Measurements from ENCODE around the gene SGPP2.

Gene SGPP2

GRCh38 chr2:222568865-222569264 lies 144.5 kb downstream of the SGPP2 start:
- H3K4me3 ChIP-seq (ENCODE audit: low read depth, low read length): no peak overlapping the region
- no peak for TF ChIP-seq CTCF (IDR thresholded peaks at IDR 0.05; ENCODE audit: insufficient read depth, low read depth, low read length, missing control alignments)
- DNase-seq (ENCODE audit: low read depth): no peak

- TF ChIP-seq CTCF (IDR thresholded peaks at IDR 0.05; ENCODE audit: insufficient read depth, low read depth, low read length, missing control alignments): no peak
- no peak for DNase-seq (ENCODE audit: low read depth)
- H3K4me3 ChIP-seq (ENCODE audit: low read depth, low read length): no peak overlapping the region
Observed at GRCh38 chr2:222569826-222570225, 145.5 kb downstream of the SGPP2 start.

GRCh38 chr2:222572264-222572721 lies 147.9 kb downstream of the SGPP2 start:
- no peak for TF ChIP-seq CTCF (IDR thresholded peaks at IDR 0.05; ENCODE audit: insufficient read depth, low read depth, low read length, missing control alignments)
- DNase-seq (ENCODE audit: low read depth): no peak
- H3K4me3 ChIP-seq (ENCODE audit: low read depth, low read length): no peak overlapping the region

- no peak for DNase-seq (ENCODE audit: low read depth)
- TF ChIP-seq CTCF (IDR thresholded peaks at IDR 0.05; ENCODE audit: insufficient read depth, low read depth, low read length, missing control alignments): no peak
- H3K4me3 ChIP-seq (ENCODE audit: low read depth, low read length): no peak overlapping the region
Observed at GRCh38 chr2:222572751-222573174, 148.4 kb downstream of the SGPP2 start.

- H3K4me3 ChIP-seq (ENCODE audit: low read depth, low read length): no peak overlapping the region
- DNase-seq (ENCODE audit: low read depth): no peak
- TF ChIP-seq CTCF (IDR thresholded peaks at IDR 0.05; ENCODE audit: insufficient read depth, low read depth, low read length, missing control alignments): no peak
Observed at GRCh38 chr2:222575618-222576017, 151.3 kb downstream of the SGPP2 start.

- no peak for DNase-seq (ENCODE audit: low read depth)
- TF ChIP-seq CTCF (IDR thresholded peaks at IDR 0.05; ENCODE audit: insufficient read depth, low read depth, low read length, missing control alignments): no peak
- no peak overlapping the region for H3K4me3 ChIP-seq (ENCODE audit: low read depth, low read length)
Observed at GRCh38 chr2:222576171-222577081, 152.1 kb downstream of the SGPP2 start.

Data from GM12865 (cell line).